Measurements from ENCODE around the gene ZNF48.
A peak's percentile ranks its signal among the peaks of the same experiment; 100 is the strongest.

GRCh38 chr16:30369938-30370455 lies 25.2 kb upstream of the ZNF48 start:
- TF ChIP-seq CTCF (IDR thresholded peaks at IDR 0.05; ENCODE audit: low read depth, low read length) (no peak), MAX (IDR thresholded peaks at IDR 0.05; ENCODE audit: low read depth, low read length) (no peak), POLR2A (IDR thresholded peaks at IDR 0.05; ENCODE audit: extremely low read depth, insufficient read length) (peak; percentile 24)

Data from NB4 (cell line).